NT2/D1 (cell line): ENCODE measurements around the gene DQX1.

Experiments used
- SUZ12 ChIP-seq: IDR thresholded peaks from 2 replicates; pipeline ENCODE4 v1.6.1; 2011; ENCODE audit not compliant: insufficient read length, insufficient read depth; ENCODE audit errors: extremely low read depth
- ZNF274 ChIP-seq: IDR thresholded peaks from 2 replicates; pipeline ENCODE4 v1.6.1; 2011; ENCODE audit warnings: mild to moderate bottlenecking, low read depth, low read length

DNA sequence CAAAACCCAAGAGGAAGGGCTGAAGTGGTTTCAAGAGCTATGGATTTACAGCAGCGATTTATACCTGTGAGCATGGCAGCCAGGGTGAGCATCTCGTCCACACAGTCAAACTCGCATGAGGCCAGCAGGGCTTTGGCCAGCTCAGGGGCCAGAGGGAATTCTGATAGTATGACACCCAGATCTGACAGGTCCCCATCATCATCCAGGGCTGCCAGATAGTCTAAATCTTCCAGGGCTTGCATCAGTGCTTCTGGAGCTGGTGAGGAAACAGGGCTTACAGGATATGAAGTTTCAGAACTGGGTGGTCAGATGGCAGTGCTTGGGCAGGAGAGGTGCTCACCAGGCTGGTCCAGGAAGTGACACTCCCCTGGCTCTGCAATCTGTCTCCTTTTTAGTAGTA is 3.5 kb downstream of the DQX1 start:
- no peak for TF ChIP-seq SUZ12
- TF ChIP-seq ZNF274: no peak
